Left lung (tissue), 10 donors: ENCODE data around the gene LGALS16. TPM values are rescaled to one million over a fixed set of nuclear protein-coding genes. Genes with fewer than 3 reads are reported as not detected.

Source experiments
- ATAC-seq: fragments of 200-7000 bp; cut with Tn5 transposase; one replicate; pipeline ENCODE4 v1.9.1; 2020; ENCODE audit warnings: moderate library complexity
- DNase-seq, 4 donors: peaks; one replicate each; pipeline ENCODE4 v3.0.0-alpha.2; 2013 to 2020
- H3K27ac ChIP-seq, 2 donors: fragments of 200-600 bp; sonication (generic) in 1 of 2; one replicate each; pipeline versions ENCODE4 v1.5.0 to v1.8.0; 2020 to 2021
- H3K27me3 ChIP-seq, 2 donors: fragments of 200-600 bp; sonication (generic) in 1 of 2; one replicate each; pipeline versions ENCODE4 v1.5.0 to v1.8.0; 2020 to 2021
- H3K36me3 ChIP-seq, 2 donors: fragments of 200-600 bp; sonication (generic) in 1 of 2; one replicate each; pipeline versions ENCODE4 v1.5.0 to v1.8.0; 2020 to 2021
- H3K4me1 ChIP-seq, 2 donors: fragments of 200-600 bp; one replicate each; pipeline ENCODE4 v1.8.0; 2021
- H3K4me3 ChIP-seq, 2 donors: fragments of 200-600 bp; sonication (generic) in 1 of 2; one replicate each; pipeline versions ENCODE4 v1.5.0 to v1.8.0; 2020 to 2021; ENCODE audit warnings: mild to moderate bottlenecking in 1 of 2
- H3K9me3 ChIP-seq, 2 donors: fragments of 200-600 bp; sonication (generic) in 1 of 2; one replicate each; pipeline versions ENCODE4 v1.5.0 to v1.8.0; 2020 to 2021
- intact Hi-C, 2 donors: fragments of 100-400 bp; cut with DNase I; formaldehyde crosslinking; loops; one replicate each; pipeline versions ENCODE4 v1.11.2 to v1.14.2; 2022
- polyA plus RNA-seq, 6 donors: library from polyadenylated mRNA; unstranded; fragments of 120-200 nt; gene quantifications; one replicate each; pipeline ENCODE4 v1.2.1, GENCODE V29; 2013; ENCODE audit not compliant: insufficient read length in 6 of 6
- total RNA-seq, 2 donors: library from RNA; stranded (reverse); fragmentation: NEBNext Ultra II Directional; extraction: Animal tissue kit (Norgen Biotek cat#: 25700); gene quantifications; one replicate each; pipeline ENCODE4 v1.2.1, GENCODE V29; 2021
- TF ChIP-seq, protein P1 (sequence below), 2 donors: fragments of 200-600 bp; sonication (generic) in 1 of 2; IDR thresholded peaks; one replicate each; pipeline versions ENCODE4 v1.5.0 to v1.8.0; 2021; ENCODE audit warnings: antibody characterized with exemption in 2 of 2
- donor health status: DM: no; HTN: yes; CAD: no.
- donor health status: DM: no; HTN: no; CAD: no.

LGALS16 gene
- total and polyA plus RNA-seq, 8 donors, result not detected

DNA sequence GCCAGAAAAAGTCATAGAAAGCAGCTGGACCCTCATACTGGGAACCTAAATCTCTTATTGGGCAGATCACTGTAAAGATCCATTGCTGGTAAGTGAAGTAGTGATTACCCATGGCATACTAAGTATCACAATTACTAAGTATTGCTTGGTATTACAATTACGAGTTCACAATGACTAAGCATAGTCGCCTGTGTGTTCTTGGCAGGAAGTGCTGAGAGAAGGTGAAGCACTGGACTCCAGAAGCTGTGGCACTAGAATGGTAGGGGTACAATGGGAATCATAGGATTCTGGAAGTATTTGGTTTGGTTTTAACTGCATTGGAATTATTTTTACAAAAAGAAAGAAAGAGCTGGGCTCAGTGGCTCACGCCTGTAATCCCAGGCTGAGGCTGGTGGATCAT is 20.3 kb downstream of the LGALS16 start:
- DNase-seq, result no peak
- Histone ChIP-seq H3K9me3 (no peaks in the 10 kb centered on the region), H3K27ac (no peak overlapping the region), H3K4me1 (peaks cover 0 to 21% of the 10 kb centered on the region in 2 donors), H3K36me3 (no peaks in the 10 kb centered on the region), H3K4me3 (no peak overlapping the region), H3K27me3 (no peaks in the 10 kb centered on the region)
- intact Hi-C loops, result no loop called here
- ATAC-seq, result no peak
- TF ChIP-seq, protein P1, sequence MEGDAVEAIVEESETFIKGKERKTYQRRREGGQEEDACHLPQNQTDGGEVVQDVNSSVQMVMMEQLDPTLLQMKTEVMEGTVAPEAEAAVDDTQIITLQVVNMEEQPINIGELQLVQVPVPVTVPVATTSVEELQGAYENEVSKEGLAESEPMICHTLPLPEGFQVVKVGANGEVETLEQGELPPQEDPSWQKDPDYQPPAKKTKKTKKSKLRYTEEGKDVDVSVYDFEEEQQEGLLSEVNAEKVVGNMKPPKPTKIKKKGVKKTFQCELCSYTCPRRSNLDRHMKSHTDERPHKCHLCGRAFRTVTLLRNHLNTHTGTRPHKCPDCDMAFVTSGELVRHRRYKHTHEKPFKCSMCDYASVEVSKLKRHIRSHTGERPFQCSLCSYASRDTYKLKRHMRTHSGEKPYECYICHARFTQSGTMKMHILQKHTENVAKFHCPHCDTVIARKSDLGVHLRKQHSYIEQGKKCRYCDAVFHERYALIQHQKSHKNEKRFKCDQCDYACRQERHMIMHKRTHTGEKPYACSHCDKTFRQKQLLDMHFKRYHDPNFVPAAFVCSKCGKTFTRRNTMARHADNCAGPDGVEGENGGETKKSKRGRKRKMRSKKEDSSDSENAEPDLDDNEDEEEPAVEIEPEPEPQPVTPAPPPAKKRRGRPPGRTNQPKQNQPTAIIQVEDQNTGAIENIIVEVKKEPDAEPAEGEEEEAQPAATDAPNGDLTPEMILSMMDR (IDR thresholded peaks at IDR 0.05), result no peak

DNA sequence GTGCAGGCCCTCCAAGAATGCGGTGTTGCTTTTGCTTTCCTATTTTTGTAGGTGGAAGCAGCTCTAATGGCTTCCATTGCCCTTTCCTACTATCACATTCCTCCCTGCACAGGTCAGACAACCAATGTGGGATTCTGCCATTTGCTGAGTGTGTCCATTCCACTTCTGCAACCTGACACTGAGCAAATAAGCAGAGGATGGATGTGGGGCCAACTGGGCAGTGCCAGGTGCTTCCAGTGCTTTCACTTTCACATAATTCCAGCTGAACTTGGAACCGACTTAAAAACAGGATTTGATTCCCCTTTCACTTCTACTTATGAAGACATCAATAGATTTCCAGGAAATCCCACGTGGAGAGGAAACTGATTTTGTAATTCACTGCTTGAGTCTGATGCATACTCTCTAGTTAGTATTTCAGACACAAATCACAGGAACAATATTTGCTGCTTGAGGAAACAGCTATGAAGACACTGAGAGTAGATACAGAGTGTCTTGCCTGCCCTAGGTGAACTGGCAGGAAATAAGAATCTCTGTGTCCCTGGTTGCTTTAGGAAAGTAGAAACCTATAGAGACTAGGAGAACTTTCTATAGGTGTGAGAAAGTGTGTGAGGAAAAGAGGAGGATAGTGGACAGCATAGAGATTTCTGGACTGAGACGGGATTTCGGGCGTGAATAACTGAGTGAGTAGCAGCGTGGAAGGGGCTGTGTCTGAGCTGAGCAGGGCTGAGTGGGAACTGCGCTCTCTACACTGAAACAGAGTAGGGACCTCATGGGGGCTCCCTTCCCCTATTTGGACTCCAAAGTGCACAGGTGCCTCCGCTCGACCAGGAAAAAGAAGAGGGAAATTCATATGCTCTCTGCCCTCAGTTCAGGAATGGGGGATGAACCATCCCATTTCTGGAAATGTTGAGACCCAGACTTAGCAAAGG is 22.5 kb downstream of the LGALS16 start:
- Histone ChIP-seq H3K4me1 (peaks cover 0 to 21% of the 10 kb centered on the region in 2 donors), H3K27ac (peak overlapping the region; percentile 37 to 65), H3K36me3 (no peaks in the 10 kb centered on the region), H3K27me3 (no peaks in the 10 kb centered on the region), H3K4me3 (no peak overlapping the region), H3K9me3 (no peaks in the 10 kb centered on the region)
- peak; percentile 95 for ATAC-seq
- peak in 2 of 4 donors; percentile 34 to 44 for DNase-seq
- intact Hi-C loops, result no loop called here
- TF ChIP-seq, protein P1 (IDR thresholded peaks at IDR 0.05), result no peak

DNA sequence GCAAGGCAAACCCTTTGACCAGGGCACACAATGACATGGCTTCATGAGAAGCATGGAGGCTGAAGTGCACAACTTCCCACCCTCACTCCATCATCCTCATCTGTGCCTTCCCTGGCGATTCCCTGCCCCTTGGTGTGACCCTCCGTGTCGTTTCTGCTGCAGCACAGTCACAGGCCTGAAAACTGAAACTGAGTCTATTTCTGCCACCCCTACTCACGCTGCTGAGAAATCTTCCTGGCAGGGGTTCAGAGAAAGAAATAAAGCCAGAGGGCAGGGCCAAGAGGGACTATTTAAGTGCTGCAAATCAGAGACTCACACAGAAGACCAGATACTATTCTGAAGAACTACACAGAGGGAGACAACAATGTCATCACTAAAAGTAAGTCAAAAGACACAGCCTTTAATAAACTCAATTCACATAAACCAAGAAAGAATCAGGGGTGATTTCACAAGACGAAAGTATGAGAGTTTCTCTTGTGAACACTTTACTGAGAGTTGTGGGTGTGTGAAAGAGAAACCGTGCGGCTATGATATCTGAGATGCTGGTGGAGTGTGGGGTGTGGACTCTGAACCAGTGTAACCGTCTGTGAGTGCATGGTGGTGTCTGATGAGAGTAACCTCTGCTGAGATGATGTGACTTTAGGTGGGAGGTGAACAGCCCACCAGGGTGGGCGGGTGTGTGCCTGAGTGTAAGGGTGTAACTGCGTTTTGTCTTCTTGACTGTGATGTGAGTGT is 23.5 kb downstream of the LGALS16 start:
- ATAC-seq (peak; percentile 66), DNase-seq (peak in 1 of 4 donors; percentile 14)
- no peak overlapping the region for H3K4me3 ChIP-seq
- H3K27me3 ChIP-seq, result no peaks in the 10 kb centered on the region
- H3K9me3 ChIP-seq, result no peaks in the 10 kb centered on the region
- intact Hi-C loops, result no loop called here
- H3K4me1 ChIP-seq, result peaks cover 0 to 21% of the 10 kb centered on the region in 2 donors
- H3K27ac ChIP-seq, result peak overlapping the region in 1 of 2 donors; percentile 65
- TF ChIP-seq, protein P1 (IDR thresholded peaks at IDR 0.05), result no peak
- H3K36me3 ChIP-seq, result no peaks in the 10 kb centered on the region

DNA sequence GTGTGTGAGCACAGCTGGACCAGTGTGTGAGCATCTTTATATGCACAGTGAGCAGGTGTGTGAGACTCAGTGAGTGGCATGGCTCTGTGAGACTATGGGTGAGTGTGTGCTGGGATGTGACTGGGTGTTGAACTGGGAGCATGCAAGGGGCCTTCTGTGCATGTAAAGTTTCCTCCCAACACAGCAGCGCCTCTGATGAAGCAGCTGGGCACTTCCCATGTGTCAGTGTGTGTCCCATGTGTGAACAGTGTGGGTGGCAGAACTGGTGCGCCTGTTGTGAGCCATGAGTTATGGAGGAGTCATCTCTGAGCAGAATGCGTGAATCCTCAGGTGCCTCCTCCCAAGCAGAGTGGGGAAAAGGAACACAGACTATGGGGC is 24.1 kb downstream of the LGALS16 start:
- Histone ChIP-seq H3K9me3 (no peaks in the 10 kb centered on the region), H3K36me3 (no peaks in the 10 kb centered on the region), H3K27ac (no peak overlapping the region), H3K27me3 (no peaks in the 10 kb centered on the region), H3K4me1 (peaks cover 0 to 21% of the 10 kb centered on the region in 2 donors), H3K4me3 (no peak overlapping the region)
- intact Hi-C loops, result no loop called here
- DNase-seq (no peak), ATAC-seq (no peak)
- TF ChIP-seq, protein P1 (IDR thresholded peaks at IDR 0.05), result no peak

DNA sequence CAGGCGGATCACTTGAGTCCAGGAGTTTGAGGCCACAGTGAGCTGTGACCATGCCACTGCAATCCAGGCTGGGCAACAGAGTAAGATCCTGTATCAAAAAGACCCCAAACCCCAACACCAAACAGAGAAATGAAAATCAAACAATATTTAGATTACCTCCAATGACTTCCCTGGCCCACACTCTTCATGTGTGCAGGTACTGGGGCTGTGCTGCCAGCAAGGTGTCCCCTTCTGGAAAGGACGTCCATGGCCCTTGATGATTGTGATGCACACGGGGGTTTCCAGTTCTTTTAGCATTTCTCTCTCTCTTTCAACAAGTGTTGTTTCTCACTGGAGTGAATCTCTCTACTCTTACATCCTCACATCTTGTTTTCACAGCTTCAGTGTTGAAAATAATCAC is 24.9 kb downstream of the LGALS16 start:
- Histone ChIP-seq H3K4me1 (peaks cover 0 to 21% of the 10 kb centered on the region in 2 donors), H3K27me3 (no peaks in the 10 kb centered on the region), H3K4me3 (no peak overlapping the region), H3K9me3 (no peaks in the 10 kb centered on the region), H3K36me3 (no peaks in the 10 kb centered on the region), H3K27ac (no peak overlapping the region)
- intact Hi-C loops, result no loop called here
- DNase-seq (no peak), ATAC-seq (no peak)
- TF ChIP-seq, protein P1 (IDR thresholded peaks at IDR 0.05), result no peak
